Uterus (tissue), 4 donors: ENCODE measurements around the gene MAP4K1. TPM values are rescaled to one million over a fixed set of nuclear protein-coding genes. Genes with fewer than 3 reads are reported as not detected.

ENCODE experiments used
- DNase-seq, 2 donors: peaks; one replicate each; pipeline ENCODE4 v3.0.0-alpha.2; 2019 to 2020
- H3K27ac ChIP-seq, 2 donors: fragments of 200-600 bp; sonication (generic); 1 replicate in 1 of 2; 2 replicates in 1 of 2; pipeline ENCODE4 v1.5.1; 2016 to 2018
- H3K27me3 ChIP-seq, 2 donors: fragments of 200-600 bp; sonication (generic); one replicate each; pipeline ENCODE4 v1.5.1; 2018 to 2019; ENCODE audit warnings: control low read depth in 1 of 2
- H3K36me3 ChIP-seq, 2 donors: fragments of 200-600 bp; sonication (generic); one replicate each; pipeline ENCODE4 v1.5.1; 2019; ENCODE audit warnings: control low read depth in 1 of 2
- H3K4me1 ChIP-seq, 2 donors: fragments of 200-600 bp; sonication (generic); one replicate each; pipeline ENCODE4 v1.5.1; 2018 to 2019; ENCODE audit warnings: control low read depth in 1 of 2
- H3K4me3 ChIP-seq, 2 donors: fragments of 200-600 bp; sonication (generic); 1 replicate in 1 of 2; 2 replicates in 1 of 2; pipeline ENCODE4 v1.5.1; 2018 to 2019; ENCODE audit warnings: mild to moderate bottlenecking in 1 of 2
- H3K9me3 ChIP-seq, 2 donors: fragments of 200-600 bp; sonication (generic); one replicate each; pipeline ENCODE4 v1.5.1; 2019; ENCODE audit warnings: control low read depth in 1 of 2
- POLR2A ChIP-seq, 2 donors: fragments of 450-650 bp; IDR thresholded peaks; one replicate each; pipeline ENCODE4 v1.6.1; 2016; ENCODE audit warnings: antibody characterized with exemption in 2 of 2, mild to moderate bottlenecking in 1 of 2, moderate library complexity in 1 of 2
- intact Hi-C: fragments of 100-400 bp; cut with DNase I; formaldehyde crosslinking; loops from one replicate; pipeline ENCODE4 v1.15.1; 2023; ENCODE audit warnings: low total_unique reads
- total RNA-seq, 4 donors: library from RNA; depleted of rRNA in 3 of 4; stranded (reverse); fragments of >200 nt in 3 of 4; gene quantifications; one replicate each; pipeline versions ENCODE4 v1.1.0 to v1.2.4, GENCODE V29; 2014 to 2023
- TF ChIP-seq, protein P1 (sequence below), 4 experiments: fragments of 200-600 bp in 2 of 4; fragments of 450-650 bp in 2 of 4; sonication (generic) in 2 of 4; IDR thresholded peaks; one replicate each; pipeline ENCODE4 v1.5.1; 2016 to 2019; ENCODE audit warnings: antibody characterized with exemption in 4 of 4, mild to moderate bottlenecking in 2 of 4, moderate library complexity in 1 of 4
- donor health status: DM: yes; HTN: yes; CAD: no.

The MAP4K1 gene
- total RNA-seq, 4 donors from 2014 or later, result 0.55 to 4.5 (median 3.6) TPM; not detected in 1

DNA sequence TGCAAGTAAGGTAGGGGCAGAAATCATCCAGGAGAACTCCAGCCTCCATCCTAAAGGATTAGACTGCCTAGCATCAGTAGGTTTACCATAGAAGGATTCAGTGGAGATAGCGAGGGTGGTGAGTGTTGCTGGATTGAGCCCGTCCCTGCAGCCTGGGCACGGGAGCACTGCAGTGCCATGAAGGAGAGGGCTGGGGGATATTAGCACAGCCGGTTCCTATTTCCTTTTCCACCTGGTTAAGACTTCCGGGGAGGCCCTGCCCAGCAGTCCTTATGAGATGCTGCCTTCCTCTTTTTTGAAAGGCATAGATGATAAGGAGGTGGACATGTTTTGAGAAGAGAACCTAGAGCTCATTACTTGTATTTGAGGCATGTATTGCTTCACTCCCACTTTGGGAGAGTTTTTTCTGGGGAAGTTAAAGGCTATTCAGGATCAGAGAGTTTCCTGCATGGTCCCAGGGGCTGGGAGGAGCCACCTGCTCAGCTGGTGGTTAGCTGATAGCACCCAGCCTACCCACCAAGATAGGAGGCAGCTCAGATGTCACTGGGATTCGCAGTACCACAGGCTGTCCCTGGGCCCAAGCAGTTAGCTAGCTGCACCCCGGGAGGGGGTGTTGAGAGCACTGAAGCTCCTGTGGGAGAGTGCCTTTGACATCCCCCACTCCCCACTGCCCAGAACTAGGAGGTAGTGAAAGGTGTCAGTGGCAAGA lies 46.9 kb upstream of the MAP4K1 start:
- no peak for DNase-seq
- no peaks in the 10 kb centered on the region for H3K27me3 ChIP-seq
- peaks cover 40 to 71% of the 10 kb centered on the region in 2 donors for H3K4me1 ChIP-seq
- H3K4me3 ChIP-seq, result peak overlapping the region in 1 of 2 donors; percentile 2
- peak overlapping the region; percentile 98 for H3K27ac ChIP-seq
- intact Hi-C loops, result no loop called here
- H3K9me3 ChIP-seq, result no peaks in the 10 kb centered on the region
- H3K36me3 ChIP-seq, result no peaks in the 10 kb centered on the region
- TF ChIP-seq, protein P1, sequence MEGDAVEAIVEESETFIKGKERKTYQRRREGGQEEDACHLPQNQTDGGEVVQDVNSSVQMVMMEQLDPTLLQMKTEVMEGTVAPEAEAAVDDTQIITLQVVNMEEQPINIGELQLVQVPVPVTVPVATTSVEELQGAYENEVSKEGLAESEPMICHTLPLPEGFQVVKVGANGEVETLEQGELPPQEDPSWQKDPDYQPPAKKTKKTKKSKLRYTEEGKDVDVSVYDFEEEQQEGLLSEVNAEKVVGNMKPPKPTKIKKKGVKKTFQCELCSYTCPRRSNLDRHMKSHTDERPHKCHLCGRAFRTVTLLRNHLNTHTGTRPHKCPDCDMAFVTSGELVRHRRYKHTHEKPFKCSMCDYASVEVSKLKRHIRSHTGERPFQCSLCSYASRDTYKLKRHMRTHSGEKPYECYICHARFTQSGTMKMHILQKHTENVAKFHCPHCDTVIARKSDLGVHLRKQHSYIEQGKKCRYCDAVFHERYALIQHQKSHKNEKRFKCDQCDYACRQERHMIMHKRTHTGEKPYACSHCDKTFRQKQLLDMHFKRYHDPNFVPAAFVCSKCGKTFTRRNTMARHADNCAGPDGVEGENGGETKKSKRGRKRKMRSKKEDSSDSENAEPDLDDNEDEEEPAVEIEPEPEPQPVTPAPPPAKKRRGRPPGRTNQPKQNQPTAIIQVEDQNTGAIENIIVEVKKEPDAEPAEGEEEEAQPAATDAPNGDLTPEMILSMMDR (IDR thresholded peaks at IDR 0.05), result no peak
- no peak for TF ChIP-seq POLR2A (IDR thresholded peaks at IDR 0.05)

GRCh38 chr19:38663957-38664502 lies 46.3 kb upstream of the MAP4K1 start:
- Histone ChIP-seq H3K4me1 (peaks cover 40 to 71% of the 10 kb centered on the region in 2 donors), H3K9me3 (no peaks in the 10 kb centered on the region), H3K36me3 (no peaks in the 10 kb centered on the region), H3K4me3 (peak overlapping the region in 1 of 2 donors; percentile 2), H3K27ac (peak overlapping the region; percentile 98), H3K27me3 (no peaks in the 10 kb centered on the region)
- peak; percentile 32 to 61 for TF ChIP-seq POLR2A (IDR thresholded peaks at IDR 0.05)
- TF ChIP-seq, protein P1 (IDR thresholded peaks at IDR 0.05), result no peak
- intact Hi-C loops, result no loop called here
- peak; percentile 67 to 80 for DNase-seq

DNA sequence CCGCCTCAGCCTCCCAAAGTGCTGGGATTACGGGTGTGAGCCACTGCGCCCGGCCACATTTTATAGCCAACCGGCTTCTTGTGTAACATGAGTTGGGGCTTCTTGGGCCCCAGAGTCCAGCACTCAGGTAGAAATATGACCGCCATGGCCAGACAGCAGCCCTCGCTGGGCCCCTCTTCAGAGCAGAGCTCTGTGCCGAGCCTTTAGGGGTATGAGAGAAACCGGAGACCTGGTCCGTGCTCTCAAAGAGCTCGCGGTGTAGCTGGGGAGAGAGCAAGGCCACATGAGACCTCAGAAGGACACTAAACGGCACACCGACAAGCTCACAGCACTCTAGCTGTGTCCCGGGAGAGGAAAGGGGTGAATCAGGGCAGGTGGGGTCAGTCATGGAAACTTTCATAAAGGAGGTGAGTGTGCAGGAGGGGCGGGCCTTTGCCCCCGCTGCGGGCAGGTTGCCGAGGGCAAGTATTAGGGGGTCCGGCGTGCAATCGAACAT lies 45.5 kb upstream of the MAP4K1 start:
- no peak for DNase-seq
- TF ChIP-seq POLR2A (IDR thresholded peaks at IDR 0.05), result no peak
- TF ChIP-seq, protein P1 (IDR thresholded peaks at IDR 0.05), result no peak
- no peaks in the 10 kb centered on the region for H3K27me3 ChIP-seq
- intact Hi-C loops, result no loop called here
- peak overlapping the region; percentile 98 for H3K27ac ChIP-seq
- no peaks in the 10 kb centered on the region for H3K9me3 ChIP-seq
- peaks cover 42 to 67% of the 10 kb centered on the region in 2 donors for H3K4me1 ChIP-seq
- H3K4me3 ChIP-seq, result peak overlapping the region in 1 of 2 donors; percentile 2
- H3K36me3 ChIP-seq, result no peaks in the 10 kb centered on the region

DNA sequence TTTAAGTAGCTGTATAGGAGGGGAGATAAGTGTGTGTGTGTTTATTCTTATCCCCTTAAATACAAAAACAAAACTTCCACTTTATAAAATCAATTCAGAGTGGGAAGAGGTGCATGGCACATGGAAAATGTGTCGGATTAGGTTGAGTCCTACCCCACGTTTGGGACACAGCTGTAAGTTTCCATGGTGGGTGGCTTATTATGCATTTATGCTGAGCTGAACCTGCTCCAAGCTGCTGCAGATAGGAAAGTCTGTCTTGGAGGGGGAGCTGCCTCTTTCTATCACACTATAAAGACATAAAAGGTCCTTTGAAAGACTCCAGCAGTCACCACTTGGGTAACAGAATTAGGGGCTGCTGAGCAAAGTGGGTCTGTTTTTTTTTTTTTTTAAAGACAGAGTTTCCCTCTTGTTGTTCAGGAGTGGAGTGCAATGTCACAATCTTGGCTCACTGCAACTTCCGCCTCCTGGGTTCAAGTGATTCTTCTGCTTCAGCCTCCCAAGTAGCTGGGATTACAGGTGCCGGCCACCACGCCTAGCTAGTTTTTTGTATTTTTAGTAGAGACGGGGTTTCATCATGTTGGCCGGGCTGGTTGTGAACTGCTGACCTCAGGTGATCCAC lies 44.9 kb upstream of the MAP4K1 start:
- Histone ChIP-seq H3K27ac (peak overlapping the region; percentile 98), H3K27me3 (no peaks in the 10 kb centered on the region), H3K36me3 (no peaks in the 10 kb centered on the region), H3K9me3 (no peaks in the 10 kb centered on the region), H3K4me3 (peak overlapping the region in 1 of 2 donors; percentile 2), H3K4me1 (peaks cover 44 to 70% of the 10 kb centered on the region in 2 donors)
- no peak for DNase-seq
- no peak for TF ChIP-seq POLR2A (IDR thresholded peaks at IDR 0.05)
- TF ChIP-seq, protein P1 (IDR thresholded peaks at IDR 0.05), result no peak
- intact Hi-C loops, result no loop called here

DNA sequence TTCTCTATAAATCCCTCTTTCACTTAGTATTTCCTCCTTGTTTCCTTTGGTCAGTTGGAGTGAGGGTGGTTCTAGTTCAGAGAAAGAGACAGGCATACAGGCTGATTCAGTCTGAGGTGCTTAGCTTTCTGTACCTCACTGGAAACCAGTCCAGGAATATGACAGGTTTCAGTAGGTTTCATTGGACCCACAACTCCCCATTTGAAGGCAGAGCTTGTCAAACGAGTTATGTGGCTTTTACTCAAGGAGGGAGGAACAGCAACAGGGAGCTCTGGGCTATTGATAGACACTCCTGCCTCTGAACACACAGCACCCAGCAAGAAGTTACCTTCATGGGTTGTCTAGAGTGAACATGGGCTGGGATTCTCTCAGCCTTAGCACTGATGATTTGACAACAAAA lies 44.2 kb upstream of the MAP4K1 start:
- Histone ChIP-seq H3K4me1 (peaks cover 41 to 76% of the 10 kb centered on the region in 2 donors), H3K36me3 (no peaks in the 10 kb centered on the region), H3K4me3 (no peak overlapping the region), H3K27me3 (no peaks in the 10 kb centered on the region), H3K9me3 (no peaks in the 10 kb centered on the region), H3K27ac (peak overlapping the region; percentile 98)
- DNase-seq, result no peak
- intact Hi-C loops, result no loop called here
- TF ChIP-seq, protein P1 (IDR thresholded peaks at IDR 0.05), result no peak
- TF ChIP-seq POLR2A (IDR thresholded peaks at IDR 0.05), result peak in 1 of 2 donors; percentile 12
